NCI-H345 (cell line): Measurements from ENCODE around the gene FAAH.

Experiments used
- DNase-seq: peaks from one replicate; lab custom pipeline; 2025; lab: John Stamatoyannopoulos, UW

FAAH gene

GRCh38 chr1:46422261-46422871, 28.2 kb downstream of the FAAH start:
- no peak for DNase-seq

GRCh38 chr1:46423574-46424240, 29.6 kb downstream of the FAAH start:
- DNase-seq, result no peak

- DNase-seq, result no peak
Measured at GRCh38 chr1:46424730-46425129, 30.6 kb downstream of the FAAH start.

GRCh38 chr1:46425726-46426125, 31.6 kb downstream of the FAAH start:
- no peak for DNase-seq

GRCh38 chr1:46427541-46427940, 33.4 kb downstream of the FAAH start:
- DNase-seq, result no peak

DNA sequence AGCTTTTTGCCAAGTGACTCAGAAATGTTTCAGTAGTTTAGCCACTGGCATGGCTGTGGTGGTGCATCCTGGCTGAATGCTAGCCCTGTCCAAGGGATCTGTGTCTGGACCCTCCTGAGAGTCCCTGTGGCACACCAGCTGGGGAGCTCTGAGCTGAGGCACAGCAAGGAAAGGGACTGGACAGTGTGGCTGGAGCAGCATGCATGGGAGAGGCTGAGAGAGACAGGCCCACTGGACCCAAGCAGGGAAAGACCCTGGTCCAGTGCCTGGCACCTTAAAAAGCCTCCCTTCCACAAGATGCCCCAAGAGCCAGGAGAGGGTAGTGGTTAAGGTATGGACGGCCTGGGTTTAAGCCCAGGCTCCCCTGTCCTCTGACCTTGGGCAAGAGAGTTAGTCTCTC, 35.3 kb downstream of the FAAH start:
- DNase-seq, result no peak

GRCh38 chr1:46431695-46432094, 37.6 kb downstream of the FAAH start:
- no peak for DNase-seq

DNA sequence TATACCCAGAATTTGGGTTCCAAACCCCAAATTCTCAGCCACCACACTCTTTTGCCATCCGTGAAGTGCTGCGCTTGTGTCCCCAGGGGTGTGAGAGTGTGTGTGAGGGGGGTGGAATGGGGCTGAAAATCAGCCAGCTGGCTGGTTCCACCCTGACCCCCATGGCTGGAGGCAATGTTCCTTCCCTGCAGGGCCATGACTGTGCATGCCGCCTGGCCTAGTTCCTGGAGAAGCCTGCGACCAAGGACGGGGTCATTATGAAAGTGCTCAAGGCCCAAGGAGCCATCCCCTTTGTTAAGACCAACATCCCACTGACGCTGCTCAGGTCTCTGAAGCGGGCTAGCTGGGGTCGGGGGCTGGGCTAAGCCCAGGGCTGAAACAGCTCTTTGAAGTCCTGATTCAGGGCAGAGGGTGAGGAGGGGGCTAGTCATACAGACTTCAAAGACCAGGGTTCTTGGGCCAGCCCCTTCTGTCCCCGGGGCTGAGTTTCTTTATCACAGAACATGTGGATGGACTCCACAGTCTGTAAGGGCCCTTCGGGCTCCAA, 38.7 kb downstream of the FAAH start:
- DNase-seq, result no peak

DNA sequence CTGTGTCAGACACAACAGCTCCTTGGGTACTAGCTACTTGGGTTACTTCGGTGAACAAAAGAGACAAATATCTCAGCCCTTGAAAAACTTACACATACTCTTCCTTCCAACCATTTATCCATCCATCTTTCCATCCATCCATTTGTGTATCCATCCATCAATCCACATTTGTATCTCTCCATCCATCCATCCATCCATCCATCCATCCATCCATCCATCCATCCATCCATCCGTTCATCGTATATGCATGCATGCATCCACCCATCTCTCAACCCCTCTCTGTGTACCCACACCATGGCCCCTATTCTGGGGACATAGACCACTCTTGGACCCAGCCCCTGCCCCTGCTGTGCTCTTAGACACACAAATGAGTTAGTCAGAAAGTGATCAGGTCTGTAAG, 40.2 kb downstream of the FAAH start:
- no peak for DNase-seq

DNA sequence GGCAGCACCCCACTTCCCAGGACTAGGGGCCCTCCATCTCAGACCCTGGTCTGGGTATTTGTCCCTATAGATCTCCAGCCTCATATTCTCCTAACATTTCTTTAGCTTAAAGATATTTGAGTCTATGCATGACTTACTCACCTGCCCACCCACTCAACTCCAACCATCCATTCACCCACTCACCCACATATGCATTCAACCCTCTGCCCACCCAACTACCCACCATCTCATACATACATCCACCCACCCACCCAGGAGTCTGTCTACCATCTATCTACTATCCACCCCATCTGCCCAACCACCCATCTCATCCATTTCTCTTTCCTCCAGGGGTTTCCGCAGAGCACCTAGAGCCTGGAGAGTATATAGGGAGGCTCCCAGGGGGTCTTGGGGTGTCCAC, 42.7 kb downstream of the FAAH start:
- no peak for DNase-seq

DNA sequence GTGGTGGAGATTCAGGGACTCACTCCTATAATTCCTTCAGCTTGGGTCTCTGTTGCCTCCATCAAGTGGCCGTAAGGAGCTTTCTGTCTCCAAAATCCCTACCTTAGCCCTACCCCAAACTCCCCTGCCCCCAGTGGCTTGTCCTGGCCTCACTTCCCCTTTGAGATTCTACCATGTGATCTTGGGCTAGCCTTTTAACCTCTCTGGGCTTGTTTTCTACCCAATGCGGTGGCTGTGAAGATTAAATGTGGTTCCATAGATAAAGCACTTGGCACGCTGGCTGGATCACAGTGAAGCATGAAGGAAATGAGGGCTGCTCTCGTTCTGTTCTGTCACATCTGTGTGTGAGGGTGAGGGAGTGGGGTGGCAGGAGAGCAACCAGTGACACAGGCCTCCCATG, 43.6 kb downstream of the FAAH start:
- no peak for DNase-seq

DNA sequence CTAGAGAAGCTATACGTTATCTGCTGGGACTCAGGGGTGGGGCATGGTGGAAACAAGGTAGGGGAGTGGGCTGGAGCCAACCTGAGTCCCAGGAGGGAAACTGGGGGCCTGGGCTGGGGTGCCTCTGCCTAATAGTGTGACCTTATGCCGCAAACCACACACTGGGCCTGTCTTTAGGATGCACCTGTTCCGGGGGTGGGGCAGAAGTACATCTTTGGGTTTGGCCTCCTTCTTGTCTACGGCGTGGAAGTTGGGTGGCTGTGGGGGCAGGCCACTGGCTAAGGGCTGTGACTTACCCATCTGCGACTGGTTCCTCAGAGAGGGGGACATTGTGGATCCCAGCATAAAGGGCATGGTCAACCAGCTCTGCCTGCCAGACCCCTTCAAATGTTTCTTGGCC, 44.2 kb downstream of the FAAH start:
- no peak for DNase-seq

DNA sequence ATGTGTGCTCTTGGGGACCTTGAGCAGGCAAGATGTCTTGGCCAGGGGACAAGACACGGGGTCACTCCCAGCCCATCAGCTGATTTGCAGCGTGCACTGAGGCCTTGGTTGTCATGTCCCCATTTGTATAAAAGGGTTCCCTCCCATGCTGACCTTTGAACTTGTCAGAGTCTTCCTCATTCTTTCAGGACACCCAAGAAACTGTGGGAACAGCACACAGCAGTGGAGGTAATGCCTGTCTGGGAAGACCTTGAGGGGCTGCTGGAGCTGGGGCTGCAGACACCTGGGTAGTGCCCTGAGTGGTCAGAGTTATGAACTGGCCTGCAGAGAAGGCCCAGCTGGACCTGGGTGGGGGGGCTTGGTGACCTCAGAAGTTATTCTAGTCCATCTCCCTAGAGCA, 46.4 kb downstream of the FAAH start:
- no peak for DNase-seq

DNA sequence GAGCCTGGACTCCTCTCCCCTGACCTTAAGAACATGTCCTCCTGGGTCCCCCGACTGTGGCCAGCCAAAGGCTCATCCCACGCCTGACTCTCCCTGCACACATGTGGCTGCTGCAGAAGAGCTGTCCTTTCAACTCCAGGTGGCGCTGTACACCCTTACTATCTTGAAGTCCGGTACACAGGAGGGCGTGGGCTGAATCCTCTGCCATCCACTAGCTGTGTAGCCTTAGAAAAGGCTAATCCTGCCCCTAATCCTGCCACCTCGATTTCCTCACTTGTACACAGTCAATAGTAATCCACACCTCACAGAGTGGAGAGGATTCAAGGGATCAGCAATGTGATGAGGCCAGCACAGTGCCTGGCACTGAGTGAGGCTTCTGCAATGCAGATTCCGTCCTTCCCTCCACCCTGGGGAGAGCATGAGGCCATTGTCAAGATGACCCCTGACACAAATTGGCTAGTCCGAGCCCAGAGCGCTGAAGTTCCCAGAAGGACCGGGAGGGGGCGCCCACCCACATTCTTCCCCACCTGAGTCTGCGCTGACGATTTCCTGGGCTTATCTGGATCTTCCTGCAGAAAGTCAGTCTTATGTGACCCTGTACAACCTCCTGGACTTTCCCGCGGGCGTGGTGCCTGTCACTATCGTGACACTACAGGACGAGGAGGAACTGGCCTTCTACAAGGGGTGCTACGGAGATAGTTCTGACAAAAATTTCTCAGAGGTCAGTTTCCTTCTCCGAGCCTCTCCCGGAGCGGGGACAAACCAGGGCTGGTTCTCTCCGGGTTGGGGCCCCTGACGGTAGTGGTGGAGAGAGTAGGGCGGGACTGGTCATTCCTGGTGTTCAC, 48.4 kb downstream of the FAAH start:
- DNase-seq, result peak; percentile 31

DNA sequence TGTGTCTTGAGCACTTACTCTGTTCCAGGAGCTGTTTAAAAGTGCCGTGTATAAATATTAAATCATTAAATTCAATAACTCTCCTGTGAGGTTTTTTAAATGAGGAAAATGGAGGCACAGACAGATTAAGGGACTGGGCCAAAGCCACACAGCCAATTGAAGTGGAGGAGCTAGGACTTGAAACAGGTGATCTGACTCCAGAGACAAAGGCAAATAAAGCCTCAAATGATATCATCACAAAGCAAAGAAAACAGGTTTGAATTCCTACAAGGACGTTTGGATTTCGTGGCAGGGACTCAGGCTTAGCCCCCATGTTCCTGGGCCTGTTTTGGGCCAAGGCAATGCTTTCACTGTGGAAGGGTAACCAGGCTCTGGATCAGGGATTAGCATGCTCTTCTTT, 50.3 kb downstream of the FAAH start:
- DNase-seq, result no peak

DNA sequence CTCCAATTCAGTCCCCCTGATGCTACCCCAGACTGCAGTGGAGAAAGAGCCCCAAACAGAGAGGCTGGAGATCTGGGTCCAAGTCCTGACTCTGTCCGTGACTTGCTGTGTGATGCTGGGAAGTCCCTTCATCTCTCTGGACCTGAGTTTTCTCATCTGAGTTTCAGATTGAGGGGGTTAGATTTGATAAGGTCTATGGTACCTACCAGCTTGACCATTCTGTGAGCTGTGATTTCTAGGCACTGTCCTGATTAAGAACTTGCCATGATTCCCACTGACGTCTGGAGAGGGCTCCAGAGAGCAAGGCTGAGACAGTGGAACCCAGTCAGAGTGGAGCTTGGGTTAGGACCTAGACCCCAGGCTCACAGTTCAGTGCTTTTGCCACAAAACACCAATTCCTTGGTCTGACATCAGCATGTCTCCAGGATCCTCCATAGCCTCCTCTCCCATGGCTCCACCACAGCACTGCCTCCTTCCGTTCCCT, 51.7 kb downstream of the FAAH start:
- no peak for DNase-seq

- peak; percentile 75 for DNase-seq
Measured at GRCh38 chr1:46446646-46447498, 52.8 kb downstream of the FAAH start.

DNA sequence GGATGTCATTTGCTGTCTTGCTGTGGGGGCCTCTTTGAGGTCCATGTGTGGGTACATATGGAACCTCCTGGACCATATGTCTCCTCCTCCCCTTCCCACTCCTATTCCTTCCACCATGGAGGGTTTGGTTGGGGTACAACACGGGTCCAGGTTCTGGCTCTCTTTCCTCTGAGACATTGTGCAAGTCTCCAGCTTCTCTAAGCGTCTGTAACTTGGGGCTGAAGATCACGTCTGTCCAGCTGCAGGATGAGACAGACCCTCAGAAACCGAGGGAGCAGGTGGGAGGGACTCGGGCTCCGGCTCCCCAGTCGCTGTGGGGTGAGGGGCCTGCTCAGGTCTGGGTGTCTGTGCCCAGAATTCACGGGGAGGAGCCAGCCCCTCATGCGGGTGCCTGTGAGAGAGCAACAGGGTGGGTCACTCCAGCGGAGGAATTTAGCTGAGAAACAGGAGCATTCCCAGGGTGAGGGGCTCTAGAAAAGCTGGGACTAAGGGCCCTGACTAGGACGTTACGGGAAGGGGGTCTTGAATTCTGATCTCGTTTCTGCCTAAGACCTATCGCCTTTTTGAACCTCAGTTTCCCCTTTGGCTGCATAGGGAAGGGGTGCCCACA, 53.5 kb downstream of the FAAH start:
- DNase-seq, result no peak

DNA sequence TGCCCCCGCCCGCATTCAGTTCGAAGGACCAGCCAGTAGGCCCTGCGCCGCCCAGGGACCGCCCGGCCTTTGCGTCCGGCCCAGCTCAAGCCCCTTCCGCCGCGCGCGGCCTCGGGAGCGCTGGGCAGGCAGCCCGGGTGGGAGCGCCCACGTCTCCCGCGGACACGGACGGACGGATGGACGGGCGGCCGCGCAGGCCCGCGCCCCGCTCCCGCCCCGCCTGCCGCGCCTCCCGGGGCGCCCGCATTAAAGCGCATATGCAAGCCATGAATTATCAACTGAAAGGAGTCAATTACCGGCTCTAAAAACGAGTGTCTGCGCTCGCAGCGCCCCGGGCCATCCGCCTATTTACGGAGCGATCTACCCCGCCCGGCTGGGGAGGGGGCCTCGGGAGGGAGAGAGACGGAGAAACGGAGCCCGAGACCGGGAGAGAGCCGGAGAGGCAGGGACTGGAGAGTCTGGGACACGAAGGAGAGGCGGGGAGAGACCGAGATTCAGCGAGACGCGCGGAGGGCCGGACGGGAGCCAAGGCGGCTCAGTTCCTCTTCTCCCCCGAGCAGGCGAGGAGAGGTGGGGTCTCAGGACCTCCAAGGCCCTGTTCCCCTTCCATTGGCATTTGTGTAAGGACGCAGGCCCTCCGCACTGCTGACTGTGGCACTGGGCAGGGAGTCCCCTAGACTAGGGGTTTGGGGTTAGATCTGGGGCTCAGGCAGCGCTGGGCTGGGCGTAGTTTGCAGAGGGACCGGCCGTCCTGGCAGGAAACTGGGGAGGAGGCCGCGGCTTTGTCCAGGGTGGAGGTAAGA, 54.2 kb downstream of the FAAH start:
- no peak for DNase-seq
